PC-3 (cell line): Measurements from ENCODE around the gene E2F3.

Experiments
- CTCF ChIP-seq: fragments of 300-600 bp; sonication (generic); conservative IDR thresholded peaks from 2 replicates; pipeline ENCODE4 v1.5.1; 2017; ENCODE audit warnings: antibody characterized with exemption, low read depth, mild to moderate bottlenecking, low read length
- EZH2phosphoT487 ChIP-seq: fragments of 300-600 bp; sonication (generic); IDR thresholded peaks from 2 replicates; pipeline ENCODE4 v1.6.1; 2018; ENCODE audit warnings: mild to moderate bottlenecking, antibody characterized with exemption, low read length, borderline replicate concordance

- TF ChIP-seq CTCF (no peak), EZH2phosphoT487 (no peak)
Observed at GRCh38 chr6:20389066-20389465, 12.6 kb upstream of the E2F3 start.
